Measurements from ENCODE around the gene WDR82.
"Not testable (repeated sequence)": the region's sequence is repeated elsewhere in the genome, so short reads cannot be mapped to it uniquely, and the experiment has no call there.

WDR82 gene

GRCh38 chr3:52293491-52294319 lies 15.3 kb upstream of the WDR82 start:
- Histone ChIP-seq H3K9me3 (ENCODE audit: control insufficient read depth in 2 of 2, low read length in 2 of 2) (no peaks in the 10 kb centered on the region), H3K27ac (ENCODE audit: low read length) (no peak overlapping the region), H3K9ac (ENCODE audit: low read length in 2 of 2) (no peak overlapping the region), H3K27me3 (ENCODE audit: control insufficient read depth in 1 of 2, insufficient read depth in 2 of 2, low read length in 2 of 2) (peaks cover 0 to 2% of the 10 kb centered on the region in 2 donors), H3K4me3 (ENCODE audit: low read length in 2 of 2) (no peak overlapping the region), H3K36me3 (ENCODE audit: control insufficient read depth in 2 of 2, insufficient read depth in 2 of 2, low read length in 2 of 2) (peaks cover 0 to 9% of the 10 kb centered on the region in 2 donors), H3K4me1 (ENCODE audit: control insufficient read depth, insufficient read depth, low read length) (peaks cover 2% of the 10 kb centered on the region)

GRCh38 chr3:52292247-52293065 lies 14.0 kb upstream of the WDR82 start:
- Histone ChIP-seq H3K27ac (ENCODE audit: low read length) (no peak overlapping the region), H3K9ac (ENCODE audit: low read length in 2 of 2) (no peak overlapping the region), H3K27me3 (ENCODE audit: control insufficient read depth in 1 of 2, insufficient read depth in 2 of 2, low read length in 2 of 2) (peaks cover 0 to 2% of the 10 kb centered on the region in 2 donors), H3K4me1 (ENCODE audit: control insufficient read depth, insufficient read depth, low read length) (peaks cover 5% of the 10 kb centered on the region), H3K4me3 (ENCODE audit: low read length in 2 of 2) (no peak overlapping the region), H3K9me3 (ENCODE audit: control insufficient read depth in 2 of 2, low read length in 2 of 2) (no peaks in the 10 kb centered on the region), H3K36me3 (ENCODE audit: control insufficient read depth in 2 of 2, insufficient read depth in 2 of 2, low read length in 2 of 2) (peaks cover 0 to 9% of the 10 kb centered on the region in 2 donors)

GRCh38 chr3:52291508-52292181 lies 13.2 kb upstream of the WDR82 start:
- no peak overlapping the region for H3K4me3 ChIP-seq (ENCODE audit: low read length in 2 of 2)
- H3K27ac ChIP-seq (ENCODE audit: low read length) = no peak overlapping the region
- peaks cover 0 to 9% of the 10 kb centered on the region in 2 donors for H3K36me3 ChIP-seq (ENCODE audit: control insufficient read depth in 2 of 2, insufficient read depth in 2 of 2, low read length in 2 of 2)
- H3K4me1 ChIP-seq (ENCODE audit: control insufficient read depth, insufficient read depth, low read length) = peaks cover 11% of the 10 kb centered on the region
- no peak overlapping the region for H3K9ac ChIP-seq (ENCODE audit: low read length in 2 of 2)
- no peaks in the 10 kb centered on the region for H3K9me3 ChIP-seq (ENCODE audit: control insufficient read depth in 2 of 2, low read length in 2 of 2)
- H3K27me3 ChIP-seq (ENCODE audit: control insufficient read depth in 1 of 2, insufficient read depth in 2 of 2, low read length in 2 of 2) = peaks cover 0 to under 1% of the 10 kb centered on the region in 2 donors

GRCh38 chr3:52290596-52291507 lies 12.4 kb upstream of the WDR82 start:
- H3K27me3 ChIP-seq (ENCODE audit: control insufficient read depth in 1 of 2, insufficient read depth in 2 of 2, low read length in 2 of 2) = no peaks in the 10 kb centered on the region
- H3K4me1 ChIP-seq (ENCODE audit: control insufficient read depth, insufficient read depth, low read length) = peaks cover 11% of the 10 kb centered on the region
- H3K36me3 ChIP-seq (ENCODE audit: control insufficient read depth in 2 of 2, insufficient read depth in 2 of 2, low read length in 2 of 2) = peaks cover 0 to 9% of the 10 kb centered on the region in 2 donors
- H3K9ac ChIP-seq (ENCODE audit: low read length in 2 of 2) = no peak overlapping the region
- H3K27ac ChIP-seq (ENCODE audit: low read length) = no peak overlapping the region
- no peaks in the 10 kb centered on the region for H3K9me3 ChIP-seq (ENCODE audit: control insufficient read depth in 2 of 2, low read length in 2 of 2)
- H3K4me3 ChIP-seq (ENCODE audit: low read length in 2 of 2) = no peak overlapping the region

GRCh38 chr3:52289747-52290595 lies 11.5 kb upstream of the WDR82 start:
- no peak overlapping the region for H3K9ac ChIP-seq (ENCODE audit: low read length in 2 of 2)
- no peak overlapping the region for H3K4me3 ChIP-seq (ENCODE audit: low read length in 2 of 2)
- peaks cover 0 to 9% of the 10 kb centered on the region in 2 donors for H3K36me3 ChIP-seq (ENCODE audit: control insufficient read depth in 2 of 2, insufficient read depth in 2 of 2, low read length in 2 of 2)
- no peaks in the 10 kb centered on the region for H3K27me3 ChIP-seq (ENCODE audit: control insufficient read depth in 1 of 2, insufficient read depth in 2 of 2, low read length in 2 of 2)
- H3K4me1 ChIP-seq (ENCODE audit: control insufficient read depth, insufficient read depth, low read length) = peaks cover 11% of the 10 kb centered on the region
- no peak overlapping the region for H3K27ac ChIP-seq (ENCODE audit: low read length)
- H3K9me3 ChIP-seq (ENCODE audit: control insufficient read depth in 2 of 2, low read length in 2 of 2) = no peaks in the 10 kb centered on the region

- Histone ChIP-seq H3K4me1 (ENCODE audit: control insufficient read depth, insufficient read depth, low read length) (peaks cover 11% of the 10 kb centered on the region), H3K9ac (ENCODE audit: low read length in 2 of 2) (no peak overlapping the region), H3K9me3 (ENCODE audit: control insufficient read depth in 2 of 2, low read length in 2 of 2) (no peaks in the 10 kb centered on the region), H3K27me3 (ENCODE audit: control insufficient read depth in 1 of 2, insufficient read depth in 2 of 2, low read length in 2 of 2) (no peaks in the 10 kb centered on the region), H3K36me3 (ENCODE audit: control insufficient read depth in 2 of 2, insufficient read depth in 2 of 2, low read length in 2 of 2) (peaks cover 0 to 9% of the 10 kb centered on the region in 2 donors), H3K4me3 (ENCODE audit: low read length in 2 of 2) (no peak overlapping the region), H3K27ac (ENCODE audit: low read length) (no peak overlapping the region)
Measured at GRCh38 chr3:52289338-52289746, 10.9 kb upstream of the WDR82 start.

GRCh38 chr3:52288674-52289073 lies 10.2 kb upstream of the WDR82 start:
- Histone ChIP-seq H3K4me1 (ENCODE audit: control insufficient read depth, insufficient read depth, low read length) (peaks cover 11% of the 10 kb centered on the region), H3K36me3 (ENCODE audit: control insufficient read depth in 2 of 2, insufficient read depth in 2 of 2, low read length in 2 of 2) (peaks cover 0 to 9% of the 10 kb centered on the region in 2 donors), H3K4me3 (ENCODE audit: low read length in 2 of 2) (peak overlapping the region; percentile 93 to 98), H3K27me3 (ENCODE audit: control insufficient read depth in 1 of 2, insufficient read depth in 2 of 2, low read length in 2 of 2) (no peaks in the 10 kb centered on the region), H3K27ac (ENCODE audit: low read length) (no peak overlapping the region), H3K9me3 (ENCODE audit: control insufficient read depth in 2 of 2, low read length in 2 of 2) (no peaks in the 10 kb centered on the region), H3K9ac (ENCODE audit: low read length in 2 of 2) (peak overlapping the region in 1 of 2 donors; percentile 100)

- H3K9ac ChIP-seq (ENCODE audit: low read length in 2 of 2) = peak overlapping the region; percentile 96 to 100
- peak overlapping the region; percentile 100 for H3K27ac ChIP-seq (ENCODE audit: low read length)
- H3K4me3 ChIP-seq (ENCODE audit: low read length in 2 of 2) = peak overlapping the region; percentile 93 to 98
- peaks cover 0 to 7% of the 10 kb centered on the region in 2 donors for H3K36me3 ChIP-seq (ENCODE audit: control insufficient read depth in 2 of 2, insufficient read depth in 2 of 2, low read length in 2 of 2)
- H3K9me3 ChIP-seq (ENCODE audit: control insufficient read depth in 2 of 2, low read length in 2 of 2) = no peaks in the 10 kb centered on the region
- H3K4me1 ChIP-seq (ENCODE audit: control insufficient read depth, insufficient read depth, low read length) = peaks cover 11% of the 10 kb centered on the region
- H3K27me3 ChIP-seq (ENCODE audit: control insufficient read depth in 1 of 2, insufficient read depth in 2 of 2, low read length in 2 of 2) = no peaks in the 10 kb centered on the region
Measured at GRCh38 chr3:52286777-52287110, 8.3 kb upstream of the WDR82 start.

- not testable (repeated sequence) for H3K9me3 ChIP-seq (ENCODE audit: control insufficient read depth in 2 of 2, low read length in 2 of 2); H3K9ac ChIP-seq (ENCODE audit: low read length in 2 of 2); H3K27me3 ChIP-seq (ENCODE audit: control insufficient read depth in 1 of 2, insufficient read depth in 2 of 2, low read length in 2 of 2); H3K27ac ChIP-seq (ENCODE audit: low read length); H3K36me3 ChIP-seq (ENCODE audit: control insufficient read depth in 2 of 2, insufficient read depth in 2 of 2, low read length in 2 of 2); H3K4me3 ChIP-seq (ENCODE audit: low read length in 2 of 2)
- H3K4me1 ChIP-seq (ENCODE audit: control insufficient read depth, insufficient read depth, low read length) = peaks cover 15% of the 10 kb centered on the region
Measured at GRCh38 chr3:52284051-52284450, 5.6 kb upstream of the WDR82 start.

All from stomach smooth muscle (tissue), 2 donors.